Fibroblast of lung (primary cell): Measurements from ENCODE around the gene TIMP4. TPM values are rescaled to one million over a fixed set of nuclear protein-coding genes. Genes with fewer than 3 reads are reported as not detected.

ENCODE experiments used
- DNase-seq, 2 donors: peaks; one replicate each; pipeline versions ENCODE4 v3.0.0 to v3.0.0-alpha.2; 2010; ENCODE audit warnings: low read depth in 2 of 2
- H2AFZ ChIP-seq: 2 replicates; pipeline ENCODE4 v1.5.1; 2012; ENCODE audit warnings: low read length, control low read depth, inconsistent platforms
- H3K27ac ChIP-seq: 2 replicates; pipeline ENCODE4 v1.5.1; 2011; ENCODE audit warnings: low read length, control low read depth; ENCODE audit not compliant: insufficient read depth
- H3K27me3 ChIP-seq: 2 replicates; pipeline ENCODE4 v1.5.1; 2011; ENCODE audit warnings: mild to moderate bottlenecking, low read length; ENCODE audit not compliant: control insufficient read depth, insufficient read depth
- H3K36me3 ChIP-seq: 2 replicates; pipeline ENCODE4 v1.5.1; 2011; ENCODE audit warnings: low read length; ENCODE audit not compliant: control insufficient read depth, insufficient read depth
- H3K4me1 ChIP-seq: 2 replicates; pipeline ENCODE4 v1.5.1; 2011; ENCODE audit warnings: low read length; ENCODE audit not compliant: control insufficient read depth, insufficient read depth; ENCODE audit errors: extremely low read depth
- H3K4me2 ChIP-seq: 2 replicates; pipeline ENCODE4 v1.5.1; 2011; ENCODE audit warnings: low read length, control low read depth; ENCODE audit not compliant: insufficient read depth; ENCODE audit errors: extremely low read depth
- H3K4me3 ChIP-seq, 4 experiments: fragments of 200-600 bp in 1 of 4; sonication (generic) in 1 of 4; replicated peaks in 1 of 4; 2 replicates each; pipeline ENCODE4 v1.5.1; 2011 to 2016; ENCODE audit warnings: low read length in 4 of 4, low read depth in 3 of 4, mild to moderate bottlenecking in 3 of 4, control low read depth in 2 of 4, inconsistent platforms in 1 of 4, mixed read lengths in 1 of 4; ENCODE audit not compliant: insufficient read depth in 1 of 4; ENCODE audit errors: control extremely low read depth in 1 of 4
- H3K79me2 ChIP-seq: 2 replicates; pipeline ENCODE4 v1.5.1; 2012; ENCODE audit warnings: mild to moderate bottlenecking, low read length, inconsistent platforms; ENCODE audit not compliant: control insufficient read depth, insufficient read depth
- H3K9ac ChIP-seq: 2 replicates; pipeline ENCODE4 v1.5.1; 2011; ENCODE audit warnings: mild to moderate bottlenecking, low read length, control low read depth; ENCODE audit not compliant: insufficient read depth
- H3K9me3 ChIP-seq: 2 replicates; pipeline ENCODE4 v1.5.1; 2012; ENCODE audit warnings: low read depth, low read length; ENCODE audit not compliant: control insufficient read depth, insufficient read depth
- H4K20me1 ChIP-seq: 2 replicates; pipeline ENCODE4 v1.5.1; 2011; ENCODE audit warnings: low read length; ENCODE audit not compliant: control insufficient read depth, insufficient read depth; ENCODE audit errors: extremely low read depth
- CTCF ChIP-seq, 2 donors: IDR thresholded peaks in 1 of 2; conservative IDR thresholded peaks in 1 of 2; 1 replicate in 1 of 2; 2 replicates in 1 of 2; pipeline ENCODE4 v1.5.1; 2011 to 2012; ENCODE audit warnings: low read length in 2 of 2, control low read depth in 1 of 2, inconsistent platforms in 1 of 2, low read depth in 1 of 2, mild to moderate bottlenecking in 1 of 2
- EZH2 ChIP-seq: IDR thresholded peaks from 2 replicates; pipeline ENCODE4 v1.5.1; 2012; ENCODE audit warnings: low read length, control low read depth, mild to moderate bottlenecking; ENCODE audit errors: missing control alignments
- polyA plus RNA-seq, 2 donors: library from polyadenylated mRNA; depleted of rRNA in 1 of 2; stranded (reverse) in 1 of 2; unstranded in 1 of 2; fragments of >200 nt; gene quantifications; 2 replicates each; pipeline ENCODE4 v1.2.1, GENCODE V29; 2011 to 2012; ENCODE audit warnings: missing spikeins in 1 of 2
- total RNA-seq: library from RNA; depleted of rRNA; stranded (reverse); fragments of >200 nt; gene quantifications from 2 replicates; pipeline ENCODE4 v1.2.1, GENCODE V29; 2014

TIMP4 gene
- total and polyA plus RNA-seq, 2 donors (not counting 1 experiment from before 2014, with no cell fraction given): 2.8 to 12.6 TPM

- Histone ChIP-seq H3K4me3 (no peak overlapping the region), H3K79me2 (no peaks in the 10 kb centered on the region), H3K9ac (no peak overlapping the region), H3K36me3 (no peaks in the 10 kb centered on the region), H3K9me3 (no peaks in the 10 kb centered on the region), H3K4me1 (no peaks in the 10 kb centered on the region), H3K27me3 (peaks cover 3% of the 10 kb centered on the region), H2AFZ (no peak overlapping the region), H3K4me2 (no peak overlapping the region), H4K20me1 (no peaks in the 10 kb centered on the region), H3K27ac (no peak overlapping the region)
- no peak for TF ChIP-seq CTCF (conservative IDR thresholded peaks at IDR 0.05 in 1 of 2, IDR thresholded peaks at IDR 0.05 in 1 of 2; ENCODE audit: low read depth in 1 of 2, low read length in 2 of 2)
- TF ChIP-seq EZH2: no peak
- no peak for DNase-seq
Measured at GRCh38 chr3:12165909-12166308, 7.2 kb upstream of the TIMP4 start.

- peak overlapping the region; percentile 81 for H3K4me2 ChIP-seq
- no peaks in the 10 kb centered on the region for H4K20me1 ChIP-seq
- H3K79me2 ChIP-seq: no peaks in the 10 kb centered on the region
- peak overlapping the region in 1 of 4 experiments; percentile 55 for H3K4me3 ChIP-seq
- no peak overlapping the region for H3K27ac ChIP-seq
- no peak for DNase-seq
- no peak for TF ChIP-seq EZH2
- no peak for TF ChIP-seq CTCF (conservative IDR thresholded peaks at IDR 0.05 in 1 of 2, IDR thresholded peaks at IDR 0.05 in 1 of 2; ENCODE audit: low read depth in 1 of 2, low read length in 2 of 2)
- H3K9me3 ChIP-seq: no peaks in the 10 kb centered on the region
- peak overlapping the region; percentile 78 for H2AFZ ChIP-seq
- H3K9ac ChIP-seq: no peak overlapping the region
- H3K4me1 ChIP-seq: peaks cover 10% of the 10 kb centered on the region
- no peaks in the 10 kb centered on the region for H3K27me3 ChIP-seq
- no peaks in the 10 kb centered on the region for H3K36me3 ChIP-seq
Measured at GRCh38 chr3:12159227-12159601, 502 bp upstream of the TIMP4 start.

GRCh38 chr3:12157026-12157425, 1.7 kb downstream of the TIMP4 start:
- H3K4me2 ChIP-seq: no peak overlapping the region
- TF ChIP-seq CTCF (conservative IDR thresholded peaks at IDR 0.05 in 1 of 2, IDR thresholded peaks at IDR 0.05 in 1 of 2; ENCODE audit: low read depth in 1 of 2, low read length in 2 of 2) (no peak), EZH2 (no peak)
- peaks cover 10% of the 10 kb centered on the region for H3K4me1 ChIP-seq
- H3K36me3 ChIP-seq: no peaks in the 10 kb centered on the region
- H4K20me1 ChIP-seq: no peaks in the 10 kb centered on the region
- H3K4me3 ChIP-seq: no peak overlapping the region
- H3K9ac ChIP-seq: no peak overlapping the region
- H3K27me3 ChIP-seq: peaks cover 3% of the 10 kb centered on the region
- no peaks in the 10 kb centered on the region for H3K9me3 ChIP-seq
- no peak overlapping the region for H3K27ac ChIP-seq
- H3K79me2 ChIP-seq: no peaks in the 10 kb centered on the region
- no peak for DNase-seq
- no peak overlapping the region for H2AFZ ChIP-seq
